GM12865 (cell line): ENCODE data around the gene STK17A.
"Not testable (repeated sequence)": the region's sequence is repeated elsewhere in the genome, so short reads cannot be mapped to it uniquely, and the experiment has no call there.

ENCODE experiments used
- DNase-seq: peaks from one replicate; pipeline ENCODE4 v3.0.0; 2010; ENCODE audit warnings: low read depth
- H3K4me3 ChIP-seq: 2 replicates; pipeline ENCODE4 v1.5.1; 2011; ENCODE audit warnings: mild to moderate bottlenecking, low read depth, low read length, control low read depth
- CTCF ChIP-seq: IDR thresholded peaks from 2 replicates; pipeline ENCODE4 v1.5.1; 2011; ENCODE audit warnings: low read length, control low read depth, low read depth, inconsistent platforms; ENCODE audit not compliant: insufficient read depth; ENCODE audit errors: missing control alignments

Gene STK17A

GRCh38 chr7:43624156-43624555 is 41.2 kb downstream of the STK17A start:
- no peak overlapping the region for H3K4me3 ChIP-seq
- no peak for DNase-seq
- TF ChIP-seq CTCF, result no peak

DNA sequence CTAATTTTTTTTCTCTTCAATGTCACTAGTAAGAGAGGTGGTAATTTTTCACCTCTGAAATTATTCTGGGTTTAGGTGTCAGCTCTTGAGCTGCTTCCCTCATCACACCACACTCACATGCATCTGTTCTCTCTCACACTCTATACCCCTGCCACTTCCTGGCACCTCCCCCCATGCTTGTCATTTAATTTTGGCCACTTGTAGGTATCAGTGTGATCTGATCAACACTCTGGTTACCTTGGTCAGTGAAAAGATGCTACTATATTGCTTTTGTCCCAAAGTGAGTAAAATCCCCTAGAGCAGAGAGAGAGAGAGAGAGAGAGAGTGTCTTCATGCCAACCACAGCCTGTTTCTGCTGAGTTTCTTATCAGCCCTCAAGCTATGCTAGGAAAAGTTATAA is 42.5 kb downstream of the STK17A start:
- TF ChIP-seq CTCF, result no peak
- no peak overlapping the region for H3K4me3 ChIP-seq
- peak; percentile 76 for DNase-seq

- TF ChIP-seq CTCF, result no peak
- no peak for DNase-seq
- H3K4me3 ChIP-seq, result no peak overlapping the region
These were observed 43.1 kb downstream of the STK17A start for GRCh38 chr7:43625980-43626379.

DNA sequence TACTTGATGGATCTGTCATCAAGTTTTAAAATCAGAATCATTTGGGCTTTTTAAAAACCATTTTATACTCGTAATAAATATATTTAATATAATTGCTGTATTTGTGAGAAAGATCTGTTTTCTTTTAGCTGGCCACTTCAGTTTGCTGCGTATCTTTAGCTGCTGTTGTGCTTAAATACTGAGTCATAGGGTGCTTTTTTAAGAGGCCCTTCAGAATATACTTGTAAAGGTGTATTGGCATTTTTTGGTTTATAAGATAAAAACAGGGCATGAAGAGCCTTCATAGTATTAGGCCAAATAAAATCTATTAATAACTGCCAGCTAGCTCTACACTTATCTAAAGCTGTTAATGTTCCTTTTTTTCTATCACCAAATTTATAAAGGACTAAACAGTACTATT is 43.8 kb downstream of the STK17A start:
- H3K4me3 ChIP-seq, result no peak overlapping the region
- no peak for TF ChIP-seq CTCF
- no peak for DNase-seq

GRCh38 chr7:43627798-43628197 is 44.9 kb downstream of the STK17A start:
- not testable (repeated sequence) for DNase-seq, H3K4me3 ChIP-seq

GRCh38 chr7:43628431-43628830 is 45.5 kb downstream of the STK17A start:
- no peak for DNase-seq
- no peak overlapping the region for H3K4me3 ChIP-seq
- no peak for TF ChIP-seq CTCF

GRCh38 chr7:43629857-43630256 is 46.9 kb downstream of the STK17A start:
- DNase-seq, result no peak
- no peak for TF ChIP-seq CTCF
- H3K4me3 ChIP-seq, result no peak overlapping the region

DNA sequence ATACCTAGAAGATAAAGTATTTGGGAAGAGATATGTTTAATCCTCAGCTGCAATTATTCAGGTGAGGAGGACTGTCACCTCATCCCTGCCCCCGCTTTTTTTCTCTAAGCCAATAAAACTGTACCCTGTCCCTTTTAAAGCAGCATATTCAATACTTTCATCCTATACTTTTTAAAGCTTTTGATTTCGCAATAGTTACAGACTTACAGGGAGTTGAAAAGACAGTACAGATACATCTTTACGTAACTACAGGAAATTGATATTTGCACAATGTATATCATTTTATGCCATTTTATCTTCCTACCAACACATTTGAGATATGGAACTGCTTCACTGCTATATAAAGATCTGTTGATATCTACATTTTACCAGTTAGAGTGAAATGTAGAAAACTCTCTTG is 47.6 kb downstream of the STK17A start:
- TF ChIP-seq CTCF, result no peak
- no peak for DNase-seq

More for the DNA sequence above, 47.6 kb downstream of the STK17A start:
- no peak overlapping the region for H3K4me3 ChIP-seq
